SK-N-SH treated with all-trans-retinoic acid at 6 μM for 48 hours (cell line): ENCODE results near the gene ZNF697.

ENCODE experiments used
- CSRNP3 ChIP-seq: fragments of 250-450 bp; sonication (Bioruptor Pico); IDR thresholded peaks from 2 replicates; pipeline ENCODE4 v1.5.1; 2021; ENCODE audit warnings: mild to moderate bottlenecking, moderate library complexity
- ESRRG ChIP-seq: fragments of 250-450 bp; sonication (Bioruptor Pico); IDR thresholded peaks from 2 replicates; pipeline ENCODE4 v1.6.1; 2021; ENCODE audit warnings: mild to moderate bottlenecking
- GLIS3 ChIP-seq: fragments of 250-450 bp; sonication (Bioruptor Pico); IDR thresholded peaks from 2 replicates; pipeline ENCODE4 v1.5.0; 2020; ENCODE audit warnings: mild to moderate bottlenecking, moderate library complexity
- ISL1 ChIP-seq: fragments of 250-450 bp; sonication (Bioruptor Pico); IDR thresholded peaks from 2 replicates; pipeline ENCODE4 v2.1.2; 2022; ENCODE audit warnings: mild to moderate bottlenecking, moderate library complexity
- PATZ1 ChIP-seq: fragments of 250-450 bp; sonication (Bioruptor Pico); IDR thresholded peaks from 2 replicates; pipeline ENCODE4 v1.8.0; 2020; ENCODE audit warnings: mild to moderate bottlenecking, moderate library complexity, borderline replicate concordance
- RARB ChIP-seq: fragments of 250-450 bp; sonication (Bioruptor Pico); IDR thresholded peaks from 2 replicates; pipeline ENCODE4 v1.8.0; 2021; ENCODE audit warnings: mild to moderate bottlenecking, moderate library complexity
- ZC3H10 ChIP-seq: fragments of 250-450 bp; sonication (Bioruptor Pico); IDR thresholded peaks from 2 replicates; pipeline ENCODE4 v1.5.1; 2021; ENCODE audit warnings: mild to moderate bottlenecking, moderate library complexity
- ZFP3 ChIP-seq: fragments of 250-450 bp; sonication (Bioruptor Pico); IDR thresholded peaks from 2 replicates; pipeline ENCODE4 v1.5.0; 2020; ENCODE audit warnings: mild to moderate bottlenecking, moderate library complexity

GRCh38 chr1:119631086-119631432 lies 17.0 kb downstream of the ZNF697 start:
- TF ChIP-seq GLIS3 (CRISPR knock-in tag) (no peak), CSRNP3 (CRISPR knock-in tag) (no peak), PATZ1 (no peak), ZC3H10 (CRISPR knock-in tag) (no peak), ZFP3 (CRISPR knock-in tag) (no peak), ESRRG (no peak), RARB (CRISPR knock-in tag) (no peak), ISL1 (CRISPR knock-in tag) (no peak)
